Activated CD8-positive, alpha-beta T cell treated with anti-CD3 and anti-CD28 coated beads for 36 hours (primary cell): ENCODE results near the gene GIMAP1. TPM values are rescaled to one million over a fixed set of nuclear protein-coding genes. Genes with fewer than 3 reads are reported as not detected.

Experiments used
- ATAC-seq: fragments of 200-7000 bp; cut with Tn5 transposase; one replicate; pipeline ENCODE4 v1.10.0; 2021; ENCODE audit warnings: mild to moderate bottlenecking, moderate library complexity
- CTCF ChIA-PET: fragments of 350-600 bp; sonication (Branson Sonifier 250); formaldehyde crosslinking; loops from one replicate; lab custom pipeline; 2021; ENCODE audit warnings: antibody characterized with exemption; lab: Charles Lee
- POLR2A ChIA-PET: fragments of 350-600 bp; sonication (Branson Sonifier 250); formaldehyde crosslinking; loops from one replicate; lab custom pipeline; 2021; ENCODE audit warnings: antibody characterized with exemption; lab: Charles Lee
- DNase-seq: peaks from one replicate; pipeline ENCODE4 v3.0.0-alpha.2; 2020
- H3K27ac Mint-ChIP-seq: one replicate; pipeline ENCODE4 v1.8.0; 2021; ENCODE audit warnings: mild to moderate bottlenecking, mixed read lengths
- H3K27me3 Mint-ChIP-seq: one replicate; pipeline ENCODE4 v1.8.0; 2021; ENCODE audit warnings: mixed read lengths
- H3K36me3 Mint-ChIP-seq: one replicate; pipeline ENCODE4 v1.8.0; 2021; ENCODE audit warnings: low read depth, mixed read lengths
- H3K4me1 Mint-ChIP-seq: one replicate; pipeline ENCODE4 v1.8.0; 2021; ENCODE audit warnings: low read depth, mixed read lengths
- H3K4me3 Mint-ChIP-seq: one replicate; pipeline ENCODE4 v1.8.0; 2021; ENCODE audit warnings: mild to moderate bottlenecking, moderate library complexity, mixed read lengths
- H3K9me3 Mint-ChIP-seq: one replicate; pipeline ENCODE4 v1.8.0; 2021; ENCODE audit warnings: mixed read lengths
- intact Hi-C: fragments of 100-400 bp; cut with micrococcal nuclease; formaldehyde crosslinking; loops from one replicate; pipeline ENCODE4 v1.10.0; 2022
- total RNA-seq, 2 experiments: library from RNA; stranded (reverse); gene quantifications; one replicate each; pipeline ENCODE4 v1.2.3, GENCODE V29; 2021
- TF ChIP-seq, protein P1 (sequence below): fragments of 200-600 bp; IDR thresholded peaks from one replicate; pipeline ENCODE4 v1.8.0; 2022; ENCODE audit warnings: antibody characterized with exemption, mild to moderate bottlenecking

Gene GIMAP1
- total RNA-seq, 2 experiments from 2014 or later, result 8.7 to 9.3 TPM

DNA sequence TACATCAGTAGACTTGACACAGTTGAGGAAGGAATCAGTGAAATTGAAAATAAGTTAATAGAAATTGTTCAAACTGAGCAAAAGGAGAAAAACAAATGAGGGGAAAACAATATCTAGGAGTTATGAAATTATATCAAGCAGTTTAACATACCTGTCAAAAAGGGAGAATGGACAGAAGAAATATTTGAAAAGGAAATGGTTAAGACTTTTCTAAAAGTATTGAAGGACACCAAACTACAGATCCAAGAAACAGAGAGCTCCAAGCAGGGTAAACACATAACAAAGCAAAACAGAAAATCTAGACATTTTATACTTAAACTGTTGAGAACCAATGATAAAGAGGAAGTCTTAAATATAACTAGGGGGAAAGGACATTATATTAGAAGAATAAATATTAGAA is 12.2 kb downstream of the GIMAP1 start:
- intact Hi-C loops, result no loop called here
- no peak for ATAC-seq
- POLR2A ChIA-PET, result interaction anchor here (0.9 kb wide), 1 partner anchor 14 kb away, joined by 3 read pairs; no protein-coding TSS in a partner anchor
- peaks cover 53% of the 10 kb centered on the region for H3K36me3 Mint-ChIP-seq
- H3K4me1 Mint-ChIP-seq, result peaks cover 61% of the 10 kb centered on the region
- TF ChIP-seq, protein P1, sequence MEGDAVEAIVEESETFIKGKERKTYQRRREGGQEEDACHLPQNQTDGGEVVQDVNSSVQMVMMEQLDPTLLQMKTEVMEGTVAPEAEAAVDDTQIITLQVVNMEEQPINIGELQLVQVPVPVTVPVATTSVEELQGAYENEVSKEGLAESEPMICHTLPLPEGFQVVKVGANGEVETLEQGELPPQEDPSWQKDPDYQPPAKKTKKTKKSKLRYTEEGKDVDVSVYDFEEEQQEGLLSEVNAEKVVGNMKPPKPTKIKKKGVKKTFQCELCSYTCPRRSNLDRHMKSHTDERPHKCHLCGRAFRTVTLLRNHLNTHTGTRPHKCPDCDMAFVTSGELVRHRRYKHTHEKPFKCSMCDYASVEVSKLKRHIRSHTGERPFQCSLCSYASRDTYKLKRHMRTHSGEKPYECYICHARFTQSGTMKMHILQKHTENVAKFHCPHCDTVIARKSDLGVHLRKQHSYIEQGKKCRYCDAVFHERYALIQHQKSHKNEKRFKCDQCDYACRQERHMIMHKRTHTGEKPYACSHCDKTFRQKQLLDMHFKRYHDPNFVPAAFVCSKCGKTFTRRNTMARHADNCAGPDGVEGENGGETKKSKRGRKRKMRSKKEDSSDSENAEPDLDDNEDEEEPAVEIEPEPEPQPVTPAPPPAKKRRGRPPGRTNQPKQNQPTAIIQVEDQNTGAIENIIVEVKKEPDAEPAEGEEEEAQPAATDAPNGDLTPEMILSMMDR, result no peak
- peak overlapping the region; percentile 57 for H3K27ac Mint-ChIP-seq
- H3K27me3 Mint-ChIP-seq, result no peaks in the 10 kb centered on the region
- CTCF ChIA-PET, result interaction anchor here (1.1 to 5.7 kb wide), 2 partner anchors 12 to 226 kb away, joined by 3 to 42 read pairs; partner anchors contain the start of gene GIMAP1
- peaks cover 35% of the 10 kb centered on the region for H3K9me3 Mint-ChIP-seq
- no peak overlapping the region for H3K4me3 Mint-ChIP-seq
- DNase-seq, result no peak

DNA sequence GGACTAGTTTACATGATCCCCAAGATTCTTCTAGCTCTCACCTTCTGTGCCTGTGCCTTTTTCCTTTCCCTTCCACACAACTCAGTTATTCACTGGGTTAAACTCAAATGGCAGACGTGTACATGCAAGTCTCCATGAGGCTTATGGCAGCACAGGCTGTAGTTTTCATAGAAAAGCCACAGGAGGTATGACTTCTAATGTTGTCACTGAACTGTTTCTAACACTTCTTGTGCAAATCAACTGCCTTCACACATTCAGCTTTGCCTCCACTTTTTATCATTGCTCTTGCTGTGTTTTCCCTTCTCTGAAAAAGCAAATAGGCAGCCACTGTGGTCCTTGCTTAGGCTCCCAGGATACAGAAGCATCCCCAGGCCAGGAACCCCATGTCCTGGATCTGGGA is 15.5 kb downstream of the GIMAP1 start:
- Mint-ChIP-seq H3K36me3 (peaks cover 23% of the 10 kb centered on the region), H3K4me1 (peaks cover 80% of the 10 kb centered on the region), H3K9me3 (peaks cover 22% of the 10 kb centered on the region), H3K4me3 (peak overlapping the region; percentile 60), H3K27me3 (no peaks in the 10 kb centered on the region), H3K27ac (peak overlapping the region; percentile 97)
- intact Hi-C loops, result loop anchor here (5.0 kb wide), 1 partner anchor 45 kb away; the partner anchor contains the start of gene GIMAP2
- TF ChIP-seq, protein P1, result no peak
- POLR2A ChIA-PET, result interaction anchor here (0.6 to 6.1 kb wide), 15 partner anchors 9 to 283 kb away, joined by 3 to 63 read pairs (median 4); partner anchors contain the start of genes GIMAP1, GIMAP4 and GIMAP8
- peak; percentile 64 for ATAC-seq
- peak; percentile 68 for DNase-seq
- CTCF ChIA-PET, result interaction anchor here (0.8 to 5.7 kb wide), 9 partner anchors 9 to 229 kb away, joined by 3 to 42 read pairs (median 5); partner anchors contain the start of genes GIMAP1, GIMAP2, GIMAP4 and GIMAP7

DNA sequence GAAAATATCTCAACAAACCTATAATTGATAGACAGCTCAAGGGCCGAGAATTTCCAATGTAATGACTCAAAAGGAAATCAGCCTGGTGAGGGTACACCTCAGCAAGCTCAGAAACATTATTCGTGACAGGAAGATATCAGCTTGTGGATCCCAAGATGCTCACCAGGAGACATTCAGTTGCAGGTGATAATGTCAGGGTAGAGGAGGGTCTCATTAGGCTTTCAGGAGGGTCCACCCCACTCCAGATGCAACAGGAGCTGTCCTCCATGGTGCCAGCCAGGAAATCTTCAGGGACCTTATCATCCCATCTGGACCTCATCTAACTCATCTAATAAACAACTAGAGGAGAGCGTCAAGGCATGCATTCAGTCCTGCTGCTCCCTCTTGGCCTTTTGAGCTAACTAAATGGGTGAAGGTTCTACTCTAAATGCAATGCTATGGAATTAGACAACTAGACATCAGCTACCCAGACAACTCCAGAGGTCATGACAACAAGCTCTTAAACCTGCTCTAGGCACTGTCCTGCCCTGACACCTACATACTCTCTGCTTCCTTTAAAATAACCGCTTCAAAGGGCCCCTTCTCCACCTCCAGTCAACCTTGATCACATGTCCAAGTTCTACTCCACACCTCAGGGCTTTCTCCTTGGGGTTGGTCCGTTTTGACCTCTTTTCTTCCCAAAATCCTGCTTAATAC is 16.5 kb downstream of the GIMAP1 start:
- peak; percentile 34 for ATAC-seq
- DNase-seq, result peak; percentile 34
- Mint-ChIP-seq H3K27me3 (no peaks in the 10 kb centered on the region), H3K4me1 (peaks cover 76% of the 10 kb centered on the region), H3K4me3 (peak overlapping the region; percentile 60), H3K9me3 (peaks cover 12% of the 10 kb centered on the region), H3K27ac (peak overlapping the region; percentile 97), H3K36me3 (peaks cover 14% of the 10 kb centered on the region)
- intact Hi-C loops, result loop anchor here (5.0 kb wide), 1 partner anchor 46 kb away; the partner anchor contains the start of gene GIMAP2
- ChIA-PET CTCF (interaction anchor here (0.7 to 5.7 kb wide), 13 partner anchors 10 to 284 kb away, joined by 3 to 42 read pairs (median 5); partner anchors contain the start of genes GIMAP1, GIMAP2, GIMAP4 and GIMAP7), POLR2A (interaction anchor here (0.8 to 6.1 kb wide), 15 partner anchors 9 to 286 kb away, joined by 3 to 63 read pairs (median 4); partner anchors contain the start of genes GIMAP1, GIMAP7 and GIMAP8)
- TF ChIP-seq, protein P1, result no peak

DNA sequence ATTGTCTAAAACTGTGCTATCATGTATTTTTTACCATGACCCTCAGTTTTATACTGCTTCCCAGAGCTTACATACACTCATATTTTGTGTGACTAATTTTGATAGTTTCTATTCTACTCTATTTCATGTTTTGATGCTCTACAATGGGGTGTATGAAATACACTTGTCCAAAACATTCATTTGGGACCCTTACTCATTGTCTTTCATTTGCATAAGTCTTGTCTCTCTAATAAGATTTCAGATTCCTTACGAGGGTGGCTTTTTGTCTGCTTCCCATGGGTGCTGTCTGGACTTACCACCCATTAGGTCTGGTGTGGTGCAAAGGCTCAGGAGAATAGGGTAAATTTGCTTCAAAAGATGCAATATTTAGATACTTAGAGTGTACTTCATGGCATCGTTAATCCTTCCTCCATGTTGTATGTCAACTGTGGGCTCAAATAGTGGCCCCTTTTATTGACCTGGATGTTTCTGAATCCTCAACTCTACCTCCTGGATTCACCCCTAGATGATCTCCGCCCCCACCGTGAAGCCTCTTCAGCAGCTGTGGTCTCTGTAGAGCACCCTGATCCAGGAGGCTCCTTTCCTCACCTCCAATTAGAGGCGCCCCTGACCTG is 17.2 kb downstream of the GIMAP1 start:
- DNase-seq, result no peak
- peak; percentile 46 for ATAC-seq
- intact Hi-C loops, result loop anchor here (5.0 kb wide), 1 partner anchor 46 kb away; the partner anchor contains the start of gene GIMAP2
- Mint-ChIP-seq H3K27ac (peak overlapping the region; percentile 97), H3K27me3 (no peaks in the 10 kb centered on the region), H3K4me1 (peaks cover 72% of the 10 kb centered on the region), H3K36me3 (peaks cover 15% of the 10 kb centered on the region), H3K9me3 (peaks cover 5% of the 10 kb centered on the region), H3K4me3 (peak overlapping the region; percentile 60)
- CTCF ChIA-PET, result interaction anchor here (0.7 to 5.7 kb wide), 11 partner anchors 9 to 285 kb away, joined by 3 to 42 read pairs (median 5); partner anchors contain the start of genes GIMAP1, GIMAP2, GIMAP4 and GIMAP7
- TF ChIP-seq, protein P1, result no peak
- POLR2A ChIA-PET, result interaction anchor here (0.9 to 6.1 kb wide), 8 partner anchors 8 to 287 kb away, joined by 3 to 63 read pairs (median 6); partner anchors contain the start of genes GIMAP1 and GIMAP7
